Liver (tissue), 9 donors: ENCODE results near the gene SPOP. TPM values are rescaled to one million over a fixed set of nuclear protein-coding genes. Genes with fewer than 3 reads are reported as not detected.

Experiments
- DNase-seq: peaks from one replicate; pipeline ENCODE4 v3.0.0-alpha.2; 2017; ENCODE audit warnings: low spot score
- H3K27ac ChIP-seq, 2 donors: one replicate each; pipeline ENCODE4 v1.7.0; 2013; ENCODE audit warnings: inconsistent platforms in 2 of 2, low read length in 2 of 2, control low read depth in 1 of 2, low read depth in 1 of 2, mild to moderate bottlenecking in 1 of 2
- H3K27me3 ChIP-seq, 4 donors: one replicate each; pipeline versions ENCODE4 v1.6.1 to v1.7.0; 2013; ENCODE audit warnings: low read length in 3 of 4, inconsistent platforms in 1 of 4, mild to moderate bottlenecking in 1 of 4, moderate library complexity in 1 of 4; ENCODE audit not compliant: control insufficient read depth in 4 of 4, insufficient read depth in 4 of 4
- H3K36me3 ChIP-seq, 4 donors: one replicate each; pipeline versions ENCODE4 v1.6.1 to v1.7.0; 2013; ENCODE audit warnings: low read length in 3 of 4, mild to moderate bottlenecking in 3 of 4, low read depth in 1 of 4, moderate library complexity in 1 of 4; ENCODE audit not compliant: control insufficient read depth in 4 of 4, insufficient read depth in 3 of 4
- H3K4me1 ChIP-seq, 4 donors: one replicate each; pipeline versions ENCODE4 v1.6.1 to v1.7.0; 2013; ENCODE audit warnings: low read length in 3 of 4, mild to moderate bottlenecking in 3 of 4, moderate library complexity in 1 of 4; ENCODE audit not compliant: control insufficient read depth in 4 of 4, insufficient read depth in 4 of 4
- H3K4me3 ChIP-seq, 3 donors: one replicate each; pipeline versions ENCODE4 v1.6.1 to v1.7.0; 2013; ENCODE audit warnings: low read length in 3 of 3, control low read depth in 1 of 3, low read depth in 1 of 3, mild to moderate bottlenecking in 1 of 3
- H3K9ac ChIP-seq, 2 donors: one replicate each; pipeline ENCODE4 v1.7.0; 2013; ENCODE audit warnings: low read length in 2 of 2, mild to moderate bottlenecking in 2 of 2, moderate library complexity in 2 of 2, control low read depth in 1 of 2, low read depth in 1 of 2
- H3K9me3 ChIP-seq, 4 donors: one replicate each; pipeline versions ENCODE4 v1.6.1 to v1.7.0; 2013; ENCODE audit warnings: low read length in 3 of 4; ENCODE audit not compliant: control insufficient read depth in 4 of 4
- ATF3 ChIP-seq: IDR thresholded peaks from 2 replicates; pipeline ENCODE4 v1.6.1; 2016; ENCODE audit warnings: antibody characterized with exemption
- EGR1 ChIP-seq, 2 donors: IDR thresholded peaks; 2 replicates each; pipeline ENCODE4 v1.6.1; 2016 to 2018; ENCODE audit warnings: antibody characterized with exemption in 2 of 2, low read depth in 2 of 2
- FOXA1 ChIP-seq: IDR thresholded peaks from 2 replicates; pipeline ENCODE4 v1.6.1; 2016; ENCODE audit warnings: antibody characterized with exemption
- FOXA2 ChIP-seq: IDR thresholded peaks from 2 replicates; pipeline ENCODE4 v1.6.1; 2016; ENCODE audit warnings: antibody characterized with exemption
- GABPA ChIP-seq, 2 donors: IDR thresholded peaks in 1 of 2; conservative IDR thresholded peaks in 1 of 2; 2 replicates each; pipeline ENCODE4 v1.6.1; 2016; ENCODE audit warnings: antibody characterized with exemption in 2 of 2, mild to moderate bottlenecking in 1 of 2, moderate library complexity in 1 of 2
- HNF4A ChIP-seq, 2 donors: conservative IDR thresholded peaks; 2 replicates each; pipeline ENCODE4 v1.6.1; 2016; ENCODE audit warnings: antibody characterized with exemption in 2 of 2, mild to moderate bottlenecking in 2 of 2
- HNF4G ChIP-seq: IDR thresholded peaks from 2 replicates; pipeline ENCODE4 v1.6.1; 2016; ENCODE audit warnings: antibody characterized with exemption
- JUND ChIP-seq, 2 donors: IDR thresholded peaks; 2 replicates each; pipeline ENCODE4 v1.6.1; 2016; ENCODE audit warnings: antibody characterized with exemption in 2 of 2
- NR2F2 ChIP-seq: IDR thresholded peaks from 2 replicates; pipeline ENCODE4 v1.6.1; 2016; ENCODE audit warnings: antibody characterized with exemption
- RAD21 ChIP-seq, 2 donors: IDR thresholded peaks; 2 replicates each; pipeline ENCODE4 v1.6.1; 2016; ENCODE audit warnings: antibody characterized with exemption in 2 of 2, mild to moderate bottlenecking in 2 of 2
- REST ChIP-seq: IDR thresholded peaks from 2 replicates; pipeline ENCODE4 v1.6.1; 2016; ENCODE audit warnings: antibody characterized with exemption, mild to moderate bottlenecking
- RXRA ChIP-seq, 2 donors: IDR thresholded peaks; 2 replicates each; pipeline ENCODE4 v1.6.1; 2017 to 2018; ENCODE audit warnings: antibody characterized with exemption in 2 of 2, mild to moderate bottlenecking in 1 of 2
- YY1 ChIP-seq: IDR thresholded peaks from 2 replicates; pipeline ENCODE4 v1.6.1; 2016; ENCODE audit warnings: antibody characterized with exemption, mild to moderate bottlenecking
- WGBS: extraction: QIAGEN DNeasy Blood & Tissue Kit; methylation state at CpG from one replicate; pipeline ENCODE4 v1.1.7; 2013; 5-methylcytosine and 5-hydroxymethylcytosine counted together
- polyA plus RNA-seq, 2 donors: library from polyadenylated mRNA; stranded (reverse) in 1 of 2; unstranded in 1 of 2; fragments of 200-250 nt in 1 of 2; fragments of >200 nt in 1 of 2; fragmentation: Nextera tagmentation in 1 of 2; extraction: Ambion mirVana in 1 of 2; gene quantifications; one replicate each; pipeline versions ENCODE4 v1.2.1 to v1.2.3, GENCODE V29; 2013 to 2015
- total RNA-seq, 2 donors: library from RNA; depleted of rRNA; stranded (reverse); fragments of >200 nt; gene quantifications; one replicate each; pipeline ENCODE4 v1.2.3, GENCODE V29; 2014
- TF ChIP-seq, protein P1 (sequence below): fragments of 150-350 bp; IDR thresholded peaks from 2 replicates; pipeline ENCODE4 v1.5.1; 2017; ENCODE audit warnings: improper control_type of control experiment, low read depth, low read length; ENCODE audit not compliant: missing input control
- TF ChIP-seq, protein P2 (sequence below): IDR thresholded peaks from 2 replicates; pipeline ENCODE4 v1.6.1; 2016; ENCODE audit warnings: antibody characterized with exemption
- TF ChIP-seq, protein P3 (sequence below): IDR thresholded peaks from 2 replicates; pipeline ENCODE4 v1.6.1; 2016; ENCODE audit warnings: antibody characterized with exemption
- donor health status: healthy.
- donor health status: healthy.
- donor health status: healthy.
- donor health status: healthy.
- donor health status: healthy.

SPOP gene
- total and polyA plus RNA-seq, 4 donors, result 21.6 to 50.8 (median 42.4) TPM

GRCh38 chr17:49597928-49598655 lies 79.8 kb downstream of the SPOP start:
- no peak overlapping the region for H3K4me3 ChIP-seq
- peaks cover 0 to 4% (median 0%) of the 10 kb centered on the region in 4 donors for H3K4me1 ChIP-seq
- TF ChIP-seq FOXA1, result no peak
- no peak for TF ChIP-seq REST
- TF ChIP-seq, protein P1, sequence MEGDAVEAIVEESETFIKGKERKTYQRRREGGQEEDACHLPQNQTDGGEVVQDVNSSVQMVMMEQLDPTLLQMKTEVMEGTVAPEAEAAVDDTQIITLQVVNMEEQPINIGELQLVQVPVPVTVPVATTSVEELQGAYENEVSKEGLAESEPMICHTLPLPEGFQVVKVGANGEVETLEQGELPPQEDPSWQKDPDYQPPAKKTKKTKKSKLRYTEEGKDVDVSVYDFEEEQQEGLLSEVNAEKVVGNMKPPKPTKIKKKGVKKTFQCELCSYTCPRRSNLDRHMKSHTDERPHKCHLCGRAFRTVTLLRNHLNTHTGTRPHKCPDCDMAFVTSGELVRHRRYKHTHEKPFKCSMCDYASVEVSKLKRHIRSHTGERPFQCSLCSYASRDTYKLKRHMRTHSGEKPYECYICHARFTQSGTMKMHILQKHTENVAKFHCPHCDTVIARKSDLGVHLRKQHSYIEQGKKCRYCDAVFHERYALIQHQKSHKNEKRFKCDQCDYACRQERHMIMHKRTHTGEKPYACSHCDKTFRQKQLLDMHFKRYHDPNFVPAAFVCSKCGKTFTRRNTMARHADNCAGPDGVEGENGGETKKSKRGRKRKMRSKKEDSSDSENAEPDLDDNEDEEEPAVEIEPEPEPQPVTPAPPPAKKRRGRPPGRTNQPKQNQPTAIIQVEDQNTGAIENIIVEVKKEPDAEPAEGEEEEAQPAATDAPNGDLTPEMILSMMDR, result no peak
- TF ChIP-seq JUND (IDR thresholded peaks at IDR 0.05), result no peak
- no peak for TF ChIP-seq FOXA2
- TF ChIP-seq, protein P2, sequence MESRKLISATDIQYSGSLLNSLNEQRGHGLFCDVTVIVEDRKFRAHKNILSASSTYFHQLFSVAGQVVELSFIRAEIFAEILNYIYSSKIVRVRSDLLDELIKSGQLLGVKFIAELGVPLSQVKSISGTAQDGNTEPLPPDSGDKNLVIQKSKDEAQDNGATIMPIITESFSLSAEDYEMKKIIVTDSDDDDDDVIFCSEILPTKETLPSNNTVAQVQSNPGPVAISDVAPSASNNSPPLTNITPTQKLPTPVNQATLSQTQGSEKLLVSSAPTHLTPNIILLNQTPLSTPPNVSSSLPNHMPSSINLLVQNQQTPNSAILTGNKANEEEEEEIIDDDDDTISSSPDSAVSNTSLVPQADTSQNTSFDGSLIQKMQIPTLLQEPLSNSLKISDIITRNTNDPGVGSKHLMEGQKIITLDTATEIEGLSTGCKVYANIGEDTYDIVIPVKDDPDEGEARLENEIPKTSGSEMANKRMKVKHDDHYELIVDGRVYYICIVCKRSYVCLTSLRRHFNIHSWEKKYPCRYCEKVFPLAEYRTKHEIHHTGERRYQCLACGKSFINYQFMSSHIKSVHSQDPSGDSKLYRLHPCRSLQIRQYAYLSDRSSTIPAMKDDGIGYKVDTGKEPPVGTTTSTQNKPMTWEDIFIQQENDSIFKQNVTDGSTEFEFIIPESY, result no peak
- H3K27ac ChIP-seq, result no peak overlapping the region
- WGBS, result 84% methylated on average over 8 of the region's 8 CpGs
- no peak for DNase-seq
- H3K36me3 ChIP-seq, result peaks cover 12 to 56% (median 39%) of the 10 kb centered on the region in 4 donors
- no peaks in the 10 kb centered on the region for H3K9me3 ChIP-seq
- H3K27me3 ChIP-seq, result no peaks in the 10 kb centered on the region
- no peak overlapping the region for H3K9ac ChIP-seq

GRCh38 chr17:49597436-49597835 lies 80.5 kb downstream of the SPOP start:
- WGBS, result 90% methylated on average over 4 of the region's 4 CpGs
- H3K9me3 ChIP-seq, result no peaks in the 10 kb centered on the region
- H3K4me3 ChIP-seq, result no peak overlapping the region
- H3K27ac ChIP-seq, result no peak overlapping the region
- H3K4me1 ChIP-seq, result peaks cover 0 to 4% (median 0%) of the 10 kb centered on the region in 4 donors
- no peak for TF ChIP-seq YY1
- no peak for TF ChIP-seq NR2F2
- TF ChIP-seq REST, result no peak
- no peak for TF ChIP-seq ATF3
- TF ChIP-seq, protein P3, sequence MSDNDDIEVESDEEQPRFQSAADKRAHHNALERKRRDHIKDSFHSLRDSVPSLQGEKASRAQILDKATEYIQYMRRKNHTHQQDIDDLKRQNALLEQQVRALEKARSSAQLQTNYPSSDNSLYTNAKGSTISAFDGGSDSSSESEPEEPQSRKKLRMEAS, result no peak
- no peak for TF ChIP-seq EGR1 (IDR thresholded peaks at IDR 0.05; ENCODE audit: low read depth in 2 of 2)
- TF ChIP-seq JUND (IDR thresholded peaks at IDR 0.05), result no peak
- TF ChIP-seq HNF4A (conservative IDR thresholded peaks at IDR 0.05), result no peak
- no peak for TF ChIP-seq HNF4G
- TF ChIP-seq GABPA (IDR thresholded peaks at IDR 0.05 in 1 of 2, conservative IDR thresholded peaks at IDR 0.05 in 1 of 2), result no peak
- no peak for TF ChIP-seq FOXA2
- no peak for TF ChIP-seq RAD21 (IDR thresholded peaks at IDR 0.05)
- TF ChIP-seq, protein P2, result no peak
- no peak for TF ChIP-seq RXRA (IDR thresholded peaks at IDR 0.05)
- peaks cover 12 to 56% (median 39%) of the 10 kb centered on the region in 4 donors for H3K36me3 ChIP-seq
- DNase-seq, result no peak
- no peaks in the 10 kb centered on the region for H3K27me3 ChIP-seq
- no peak overlapping the region for H3K9ac ChIP-seq
